Occipital lobe (tissue), 2 donors: ENCODE data around the gene PARVB. TPM values are rescaled to one million over a fixed set of nuclear protein-coding genes. Genes with fewer than 3 reads are reported as not detected.
"Not testable (repeated sequence)": the region's sequence is repeated elsewhere in the genome, so short reads cannot be mapped to it uniquely, and the experiment has no call there.

Experiments used
- DNase-seq: peaks from one replicate; lab custom pipeline; 2025; lab: John Stamatoyannopoulos, UW
- total RNA-seq: library from RNA; depleted of rRNA; stranded (reverse); fragments of >200 nt; gene quantifications from one replicate; pipeline ENCODE4 v1.2.3, GENCODE V29; 2014

The PARVB gene
- total RNA-seq, 1 donor from 2014 or later, result 5.1 TPM

DNA sequence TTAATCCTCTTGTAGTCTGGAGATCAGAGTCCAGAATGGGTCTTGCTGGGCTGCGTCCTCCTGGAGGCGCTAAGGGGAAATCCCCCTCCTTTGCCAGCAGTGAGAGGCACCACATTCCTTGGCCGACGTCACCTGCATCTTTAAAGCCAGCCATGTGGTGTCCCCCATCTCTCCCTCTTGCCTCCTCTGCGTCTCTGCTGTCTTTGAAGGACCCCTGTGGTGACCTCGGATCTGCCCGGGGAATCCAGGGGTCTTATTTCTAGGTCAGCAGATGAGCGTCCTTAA is 27.2 kb upstream of the PARVB start:
- no peak for DNase-seq

DNA sequence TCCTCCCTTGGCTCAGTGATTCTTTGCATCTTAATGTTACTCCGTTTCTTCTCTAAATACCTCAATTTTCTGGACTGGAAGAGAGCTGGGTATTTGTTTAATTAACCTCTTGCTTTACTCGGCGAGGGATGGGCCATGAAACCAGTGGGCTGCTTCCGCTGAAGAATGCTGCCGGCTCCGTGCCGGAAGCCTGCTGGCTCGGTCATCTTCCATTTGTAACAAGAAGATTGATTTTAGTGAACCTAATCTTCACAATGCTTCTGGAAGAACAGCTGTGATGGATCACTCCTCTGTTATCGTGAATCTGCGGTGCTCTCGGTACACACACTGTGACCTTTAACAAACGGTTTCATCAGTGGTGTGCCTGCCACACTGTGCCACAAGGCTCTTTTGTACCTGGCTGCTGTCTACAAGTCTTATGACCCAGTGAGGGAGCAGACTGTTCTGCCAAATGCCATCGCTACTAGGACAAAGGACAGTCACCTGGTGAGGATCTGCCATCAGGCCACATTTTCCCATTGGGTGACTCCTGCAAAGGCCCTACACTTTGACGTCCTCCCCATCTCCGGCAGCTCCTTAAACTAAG is 25.3 kb upstream of the PARVB start:
- no peak for DNase-seq

DNA sequence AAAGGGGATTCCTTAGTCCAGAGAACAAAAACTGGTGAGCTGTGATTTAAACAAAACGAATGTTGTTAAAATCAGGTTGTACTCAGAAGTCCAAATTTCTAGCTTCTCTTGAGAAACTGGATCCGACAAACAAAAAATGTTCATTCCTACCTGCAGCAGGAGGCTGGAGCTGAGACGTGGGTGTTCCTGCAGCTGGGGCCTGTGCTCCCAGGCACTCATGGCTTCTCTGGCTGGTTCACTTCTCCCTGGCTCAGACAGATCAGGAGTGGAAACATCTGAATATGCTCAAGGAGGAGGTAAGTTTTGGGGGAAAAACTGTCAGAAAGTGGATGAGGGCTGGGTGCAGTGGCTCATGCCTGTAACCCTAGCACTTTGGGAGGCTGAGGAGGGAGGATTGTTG is 24.7 kb upstream of the PARVB start:
- no peak for DNase-seq

DNA sequence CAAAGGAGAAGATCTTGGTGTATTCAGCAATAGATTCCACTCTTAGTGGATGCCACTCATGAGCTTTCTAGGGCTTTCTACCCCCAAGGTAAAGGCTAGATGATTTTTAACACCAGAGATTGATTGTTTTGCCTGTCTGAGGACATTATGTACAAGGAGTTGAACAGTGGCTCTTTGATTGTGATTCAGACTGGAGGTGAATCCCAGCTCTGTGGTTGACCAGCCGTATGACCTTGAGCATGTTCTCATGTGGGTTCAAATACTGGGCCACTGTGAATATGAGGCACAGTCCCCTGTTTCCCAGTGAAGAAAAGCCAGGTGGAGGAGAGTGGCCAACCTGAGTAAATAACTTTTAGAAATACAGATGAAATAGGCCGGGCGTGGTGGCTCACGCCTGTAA is 24.0 kb upstream of the PARVB start:
- no peak for DNase-seq

DNA sequence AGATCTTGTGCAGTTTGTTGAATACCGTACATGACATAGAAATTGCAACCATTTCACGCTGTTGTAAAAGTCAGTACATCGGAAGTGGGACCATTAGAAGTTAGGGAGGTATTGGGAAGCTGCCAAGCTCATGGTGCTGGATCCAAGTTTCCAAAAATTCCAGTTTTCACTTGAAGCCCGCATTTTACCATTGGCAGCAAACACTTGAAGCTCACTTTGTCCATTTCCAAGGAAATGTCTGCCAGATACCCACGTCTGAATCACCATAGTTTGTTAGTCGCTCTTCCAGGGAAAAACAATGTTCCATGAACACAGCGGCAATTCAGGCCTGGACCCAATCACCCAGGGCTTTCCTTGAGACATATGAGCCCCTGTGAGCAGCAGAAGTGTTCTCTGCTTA is 22.6 kb upstream of the PARVB start:
- DNase-seq, result no peak

DNA sequence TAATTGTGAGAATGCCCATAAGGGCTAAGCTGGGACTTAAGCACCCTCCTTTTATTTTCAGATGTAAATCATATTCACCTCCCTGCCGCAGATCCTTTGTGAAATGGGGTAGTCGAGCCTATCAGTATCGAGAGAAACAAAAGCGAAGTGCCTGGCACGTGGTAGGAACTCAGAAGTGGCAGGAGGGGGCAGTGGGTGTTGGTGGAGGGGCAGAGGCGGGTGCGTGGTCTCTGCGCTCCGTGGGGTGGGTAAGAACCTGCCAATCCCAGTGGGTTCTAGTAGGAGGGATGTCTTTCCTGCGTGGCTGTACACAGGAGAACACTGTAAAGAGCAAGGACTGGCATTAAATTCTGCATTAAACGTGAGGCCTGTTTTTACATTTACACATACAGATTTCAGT is 21.8 kb upstream of the PARVB start:
- no peak for DNase-seq

DNA sequence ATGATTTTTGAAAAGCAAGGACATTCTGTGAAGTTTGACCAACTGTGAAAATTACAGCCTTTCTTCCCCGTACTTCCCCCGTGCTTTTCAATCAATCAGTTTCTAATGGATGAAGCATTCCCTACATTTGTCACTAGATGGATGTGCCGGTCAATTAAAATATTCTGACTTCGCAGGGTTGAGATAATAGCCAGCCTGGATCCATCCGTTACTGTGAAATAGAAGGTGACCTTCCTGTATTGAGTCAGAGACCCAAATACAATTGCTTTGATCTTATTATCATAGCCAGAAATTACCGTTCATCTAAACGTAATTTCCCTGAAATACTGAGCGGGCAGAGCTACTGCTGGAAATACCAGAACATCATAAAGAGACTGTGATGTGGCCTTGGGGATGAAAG is 21.1 kb upstream of the PARVB start:
- DNase-seq, result no peak

DNA sequence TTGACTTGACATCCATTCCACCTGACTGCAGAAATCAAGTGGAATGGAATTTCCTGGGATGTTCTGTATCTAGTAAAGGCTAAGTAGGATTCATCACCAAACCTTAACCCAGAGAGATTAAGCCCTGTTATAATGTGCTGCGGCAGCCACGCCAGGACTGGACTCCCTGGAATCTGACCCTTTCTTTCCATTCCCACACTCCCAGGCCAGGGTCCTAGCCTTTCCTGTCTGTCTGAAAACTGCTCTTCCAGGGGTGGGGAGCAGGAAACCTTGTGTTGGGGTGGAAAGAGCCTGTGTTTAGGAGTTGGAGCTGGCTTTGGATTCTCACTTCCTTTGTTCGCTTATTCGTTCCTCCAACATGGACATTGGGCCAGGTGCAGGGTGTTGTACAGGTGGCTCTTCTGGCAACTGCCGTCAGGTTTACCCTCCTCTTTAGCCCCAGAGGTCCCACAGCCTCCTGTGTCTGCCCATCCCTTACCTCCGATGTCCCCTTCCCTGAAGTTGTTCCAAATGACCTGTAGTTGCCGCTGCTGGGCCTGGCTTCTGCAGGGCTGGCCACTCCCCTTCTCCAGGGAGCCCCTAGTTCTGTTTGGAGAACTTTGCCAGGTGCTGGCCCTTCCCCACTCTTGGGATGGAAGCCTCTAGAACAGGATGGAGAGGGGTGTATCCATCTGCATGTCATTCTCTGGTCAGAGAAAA is 20.5 kb upstream of the PARVB start:
- no peak for DNase-seq

DNA sequence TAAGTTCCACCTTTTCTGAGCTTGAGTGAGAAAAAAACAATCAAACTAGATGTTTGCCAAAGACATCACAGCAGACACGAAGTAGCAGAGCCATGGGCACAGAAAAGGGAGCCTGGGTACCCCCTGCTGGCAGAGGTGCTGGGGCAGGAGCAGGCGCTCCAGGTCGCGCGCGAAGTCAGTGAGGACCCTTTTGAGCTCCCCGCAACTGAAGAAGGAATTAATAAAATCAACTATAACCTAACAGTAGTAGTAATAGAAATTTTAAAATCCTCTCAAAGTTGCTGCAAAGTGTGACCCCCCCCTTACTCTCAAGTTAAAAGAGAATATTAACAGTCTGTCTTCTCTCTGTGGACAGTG is 20.0 kb upstream of the PARVB start:
- no peak for DNase-seq

DNA sequence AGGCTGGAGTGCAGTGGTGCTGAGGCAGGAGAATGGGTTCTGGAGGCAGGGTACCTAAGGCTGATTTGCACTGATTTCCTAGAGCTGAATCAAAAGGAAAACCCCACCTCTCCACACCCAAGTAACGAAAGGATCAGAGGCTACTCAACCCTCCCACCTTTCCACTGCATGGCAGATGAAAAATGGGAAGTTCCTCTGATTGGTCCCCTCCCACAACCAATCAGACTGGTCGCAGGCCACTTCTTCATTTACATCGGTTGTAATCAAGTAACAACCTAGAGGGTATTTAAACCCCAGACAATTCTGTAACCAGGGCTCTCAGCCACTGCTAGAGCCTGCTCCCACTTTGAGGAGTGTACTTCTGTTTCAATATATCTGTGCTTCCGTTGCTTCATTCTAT is 18.6 kb upstream of the PARVB start:
- no peak for DNase-seq

DNA sequence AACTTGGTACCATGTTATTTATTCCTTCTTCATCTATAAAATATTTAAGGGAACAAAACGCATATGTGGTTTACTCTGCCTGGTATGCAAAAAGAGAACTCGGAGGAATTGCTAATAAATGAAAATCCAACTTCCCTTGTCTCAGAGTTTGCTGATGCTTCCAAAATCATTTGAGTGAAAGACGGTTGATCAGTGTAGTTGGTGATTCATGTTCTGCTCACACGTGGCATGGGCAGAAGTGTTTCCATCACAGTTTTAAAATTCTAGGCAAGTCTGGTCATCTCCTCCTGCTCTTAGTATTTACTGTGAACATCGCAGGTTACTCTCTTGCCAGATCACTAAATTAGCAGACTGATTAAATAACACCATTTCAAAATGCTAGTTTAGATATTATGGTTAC is 11.9 kb upstream of the PARVB start:
- no peak for DNase-seq

DNA sequence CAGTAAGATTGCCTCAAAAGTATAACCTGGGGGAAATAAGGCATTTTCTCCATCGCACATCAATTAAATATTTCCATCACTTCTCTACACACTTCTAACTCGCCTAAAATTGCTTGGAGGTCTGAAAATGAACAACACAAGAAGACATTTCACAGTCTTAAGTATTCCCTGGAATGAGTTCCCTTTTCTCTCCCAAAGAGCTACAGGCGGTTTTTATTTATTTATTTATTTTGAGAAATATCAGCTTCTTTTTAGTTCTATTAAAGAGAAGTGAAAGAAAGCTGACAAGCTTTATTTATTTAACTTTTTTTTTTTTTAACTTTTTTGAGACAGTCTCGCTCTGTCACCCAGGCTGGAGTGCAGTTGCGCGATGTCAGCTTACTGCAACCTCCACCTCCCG is 11.5 kb upstream of the PARVB start:
- no peak for DNase-seq

DNA sequence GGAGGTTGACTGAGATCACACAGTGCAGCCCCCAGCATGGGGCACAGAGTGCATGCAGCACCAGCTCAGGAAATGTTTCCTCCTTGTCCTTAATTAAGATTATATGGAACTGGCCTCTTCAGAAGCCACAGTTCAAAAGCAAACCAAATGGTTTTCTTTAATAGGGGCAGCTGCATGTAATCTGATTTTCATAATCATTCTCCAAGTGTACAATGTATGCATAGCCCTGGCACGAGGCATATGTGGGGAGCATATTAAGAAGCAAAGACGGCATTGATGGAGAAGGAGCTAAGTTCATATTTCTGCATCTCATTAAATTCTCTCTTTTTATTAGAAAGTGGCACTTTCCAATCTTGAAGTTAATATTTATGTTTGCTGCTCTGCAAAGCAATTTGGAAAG is 9.9 kb upstream of the PARVB start:
- no peak for DNase-seq

DNA sequence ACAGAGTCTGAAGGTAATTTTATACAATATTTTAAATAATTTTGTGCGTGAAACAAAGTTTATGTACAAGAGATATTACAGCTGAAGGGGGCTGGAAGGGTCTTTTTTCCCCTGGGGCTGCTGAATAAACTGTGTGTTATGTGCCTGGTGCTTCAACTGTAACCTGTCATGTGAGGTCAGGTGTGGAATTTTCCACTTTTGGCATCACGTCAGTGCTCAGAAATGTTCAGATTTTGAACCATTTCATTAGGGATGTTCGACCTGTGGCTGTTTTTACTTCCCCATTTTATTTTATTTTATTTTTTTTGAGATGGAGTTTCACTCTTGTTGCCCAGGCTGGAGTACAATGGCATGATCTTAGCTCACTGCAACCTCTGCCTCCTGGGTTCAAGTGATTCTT is 7.5 kb upstream of the PARVB start:
- not testable (repeated sequence) for DNase-seq

DNA sequence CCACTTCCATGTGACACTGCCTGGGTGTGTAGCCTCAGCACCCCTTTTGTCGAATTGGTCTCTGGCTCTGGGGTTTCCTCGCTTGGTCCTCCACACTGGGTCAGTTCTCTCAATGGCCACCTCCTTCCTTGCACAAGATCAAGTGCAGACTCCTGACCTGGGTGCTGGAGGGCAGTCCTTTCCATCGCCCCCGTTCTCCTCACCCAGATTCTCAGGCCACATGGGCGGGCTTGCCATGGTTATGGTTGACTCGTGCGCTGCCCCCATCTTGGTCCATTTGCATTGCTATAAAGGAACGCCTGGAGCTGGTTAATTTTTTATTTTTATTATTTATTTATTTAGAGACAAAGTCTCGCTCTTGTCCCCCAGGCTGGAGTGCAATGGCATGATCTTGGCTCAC is 5.5 kb upstream of the PARVB start:
- no peak for DNase-seq

DNA sequence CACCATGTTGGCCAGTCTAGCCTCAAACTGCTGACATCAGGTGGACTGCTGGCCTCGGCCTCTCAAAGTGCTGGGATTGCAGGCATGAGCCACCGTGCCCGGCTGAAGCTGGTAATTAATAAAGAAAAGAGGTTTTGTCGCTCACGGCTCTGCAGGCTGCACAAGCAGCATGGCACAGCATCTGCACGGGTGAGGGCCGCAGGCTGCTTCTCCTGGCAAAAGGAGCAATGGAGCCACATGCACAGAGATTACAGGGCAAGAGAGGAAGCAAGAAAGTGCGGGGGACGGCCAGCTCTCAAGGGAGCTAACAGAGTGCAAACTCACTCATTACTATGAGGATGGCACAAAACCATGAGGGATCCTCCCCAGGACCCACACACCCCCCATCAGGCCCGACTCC is 4.7 kb upstream of the PARVB start:
- no peak for DNase-seq

DNA sequence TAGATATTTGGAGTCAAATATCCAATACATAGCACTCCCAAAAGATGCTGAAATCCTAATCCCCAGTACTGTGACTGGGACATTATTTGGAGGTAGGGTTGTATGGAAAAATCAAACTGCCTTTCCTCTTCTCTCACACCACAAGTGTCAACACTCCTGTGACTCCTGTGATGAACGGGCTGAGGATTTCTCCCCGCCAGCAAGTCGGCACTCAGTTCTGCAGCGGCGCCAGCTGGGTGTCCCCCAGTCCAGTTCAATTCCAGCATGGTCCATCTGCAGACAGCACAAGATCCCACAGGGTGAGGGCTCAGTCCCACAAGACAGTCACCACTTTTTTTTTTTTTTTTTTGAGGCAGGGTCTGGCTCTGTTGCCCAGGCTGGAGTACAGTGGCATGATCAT is 4.3 kb upstream of the PARVB start:
- DNase-seq, result no peak

DNA sequence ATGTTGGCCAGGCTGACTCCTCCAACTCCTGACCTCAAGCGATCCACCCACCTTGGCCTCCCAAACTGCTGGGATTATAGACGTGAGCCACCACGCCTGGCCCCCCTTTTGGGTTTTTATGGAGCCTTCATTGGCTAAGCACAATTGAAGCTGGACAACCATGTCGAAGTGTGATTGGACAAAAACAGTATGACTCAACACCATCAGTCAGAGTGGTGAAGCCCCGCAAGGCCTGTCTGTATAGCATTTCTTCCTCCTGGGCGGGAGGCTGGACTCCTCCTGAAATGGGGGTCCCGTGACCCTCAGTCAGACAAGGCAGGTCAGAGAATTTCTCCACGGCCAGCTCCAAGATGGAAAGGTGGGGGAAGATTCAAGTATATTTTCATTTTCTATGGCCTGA is 3.1 kb upstream of the PARVB start:
- no peak for DNase-seq

DNA sequence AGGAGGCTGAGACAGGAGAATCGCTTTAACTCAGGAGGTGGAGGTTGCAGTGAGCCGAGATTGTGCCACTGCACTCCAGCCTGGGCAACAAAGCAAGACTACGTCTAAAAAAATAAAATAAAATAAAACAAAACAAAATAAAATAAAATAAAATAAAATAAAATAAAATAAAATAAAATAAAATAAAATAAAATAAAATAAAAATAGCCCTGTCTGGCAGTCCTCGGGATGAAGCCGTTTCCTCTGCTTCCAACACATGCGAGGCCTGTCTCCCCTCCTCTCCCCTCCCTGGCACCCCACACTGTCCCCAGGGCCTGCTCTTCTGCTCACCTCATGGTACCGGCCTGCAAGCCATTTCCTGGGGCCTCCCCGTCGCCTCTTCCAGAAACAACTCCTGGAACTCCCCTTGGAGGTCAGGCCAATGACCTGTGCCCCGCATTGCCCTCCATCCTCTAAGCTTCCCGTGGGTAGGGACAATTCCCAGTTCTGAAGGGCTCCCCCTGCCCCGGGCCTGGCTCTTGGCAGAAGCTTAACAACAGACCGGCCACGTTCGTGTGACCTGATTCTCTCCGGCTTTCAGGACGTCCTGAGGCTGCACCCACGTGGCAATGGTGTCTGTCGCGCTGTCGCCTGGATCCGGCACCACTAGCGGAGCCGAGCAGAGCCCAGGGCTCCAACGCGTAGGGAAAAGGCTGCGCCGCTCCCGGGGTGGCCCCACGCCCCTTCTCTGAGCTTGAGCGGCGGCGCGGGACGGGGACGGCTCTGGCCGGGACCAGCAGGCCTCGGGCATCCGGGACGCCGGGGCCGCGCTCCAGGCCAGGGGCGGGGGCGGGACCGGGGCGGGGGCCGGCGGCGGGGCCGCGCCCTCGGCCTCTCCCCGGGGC is 456 bp upstream of the PARVB start:
- no peak for DNase-seq

DNA sequence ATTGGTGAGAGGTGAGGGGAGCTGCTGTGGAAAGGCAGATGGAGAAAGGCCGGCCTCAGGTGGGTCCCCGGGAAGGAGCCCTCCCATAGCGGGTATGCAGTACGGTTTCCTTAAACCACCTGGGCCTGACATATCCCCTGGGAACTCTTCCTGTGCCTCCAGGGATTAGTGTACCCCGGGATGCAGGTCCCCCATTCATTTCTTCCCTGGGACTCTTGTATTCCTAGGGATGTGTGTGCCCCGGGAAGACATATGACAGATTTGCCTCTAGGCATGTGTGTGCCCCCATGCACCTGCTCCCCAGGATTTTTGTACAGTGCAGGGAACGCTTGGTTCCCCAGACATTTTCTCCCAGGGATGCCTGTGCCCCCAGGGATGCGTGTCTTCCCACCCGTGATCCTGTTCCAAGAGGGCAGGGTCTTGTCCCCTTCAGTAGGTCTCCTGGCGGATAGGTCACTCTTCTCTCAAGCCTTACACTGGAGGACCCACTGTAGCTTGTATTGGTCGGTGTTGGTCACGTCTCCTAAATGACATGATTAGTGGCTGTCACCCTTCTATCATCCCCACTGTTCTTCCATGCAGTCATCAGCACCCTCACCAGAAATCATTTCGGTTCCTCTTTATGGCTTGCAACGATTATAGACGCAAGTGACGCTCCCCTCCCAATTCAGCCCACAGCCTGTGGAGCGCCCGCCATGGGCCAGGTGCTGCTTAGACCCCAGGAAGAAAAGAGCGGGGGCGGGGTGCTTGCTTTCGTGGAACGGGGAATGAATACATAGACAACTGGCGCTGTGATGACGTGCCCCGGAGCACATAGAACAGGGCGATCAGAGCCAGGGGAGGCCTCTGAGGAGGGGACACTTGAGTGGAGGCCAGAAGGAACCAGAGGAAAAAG is 1.3 kb downstream of the PARVB start:
- DNase-seq, result no peak

DNA sequence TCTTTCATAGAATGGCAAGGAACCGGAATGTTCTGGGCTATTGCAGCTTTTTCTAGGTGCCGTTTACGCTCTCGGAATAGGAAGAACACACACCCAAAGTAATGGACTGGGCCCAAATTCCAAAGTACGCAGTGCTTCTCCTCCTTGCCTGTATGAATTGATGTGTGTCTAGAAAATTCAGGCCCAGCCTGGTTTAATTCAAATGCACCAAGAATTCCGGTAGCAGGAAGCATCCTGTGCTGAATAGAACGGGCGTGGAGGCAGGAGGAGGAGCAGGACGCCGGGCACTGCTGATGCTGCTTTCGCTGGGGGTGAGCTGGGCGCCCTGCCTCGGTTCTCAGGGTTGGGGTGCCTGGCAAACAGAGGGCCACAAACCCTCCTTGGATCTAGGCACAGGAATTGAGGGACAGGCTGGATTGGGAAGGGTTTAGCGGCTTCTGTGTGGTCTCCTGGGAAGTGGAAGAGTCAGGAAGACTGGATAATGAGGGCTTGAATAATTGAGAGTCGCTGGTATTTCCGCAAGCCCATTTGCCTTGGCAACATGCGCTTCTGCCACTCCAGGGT is 2.0 kb downstream of the PARVB start:
- no peak for DNase-seq
